ENCODE results near the gene CCDC33.

DNA sequence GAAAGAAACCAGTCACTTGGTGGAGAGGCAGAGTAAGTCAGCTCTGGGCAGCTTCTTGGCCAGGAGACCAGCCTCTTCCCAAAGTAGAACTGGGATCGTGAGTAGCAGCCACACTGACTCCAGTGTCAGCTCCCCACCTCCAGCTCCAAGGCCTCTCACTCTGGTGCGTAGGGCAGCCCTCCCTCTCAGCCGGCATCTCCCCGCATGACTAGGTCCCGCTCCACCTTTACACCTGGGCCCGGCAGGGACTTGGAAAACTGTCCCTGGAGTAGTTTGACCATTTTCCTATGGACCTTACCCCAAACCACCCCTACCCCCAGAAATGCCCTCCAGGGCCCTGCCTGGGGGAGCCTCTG is 36.9 kb upstream of the CCDC33 start:
- TF ChIP-seq, protein P1, sequence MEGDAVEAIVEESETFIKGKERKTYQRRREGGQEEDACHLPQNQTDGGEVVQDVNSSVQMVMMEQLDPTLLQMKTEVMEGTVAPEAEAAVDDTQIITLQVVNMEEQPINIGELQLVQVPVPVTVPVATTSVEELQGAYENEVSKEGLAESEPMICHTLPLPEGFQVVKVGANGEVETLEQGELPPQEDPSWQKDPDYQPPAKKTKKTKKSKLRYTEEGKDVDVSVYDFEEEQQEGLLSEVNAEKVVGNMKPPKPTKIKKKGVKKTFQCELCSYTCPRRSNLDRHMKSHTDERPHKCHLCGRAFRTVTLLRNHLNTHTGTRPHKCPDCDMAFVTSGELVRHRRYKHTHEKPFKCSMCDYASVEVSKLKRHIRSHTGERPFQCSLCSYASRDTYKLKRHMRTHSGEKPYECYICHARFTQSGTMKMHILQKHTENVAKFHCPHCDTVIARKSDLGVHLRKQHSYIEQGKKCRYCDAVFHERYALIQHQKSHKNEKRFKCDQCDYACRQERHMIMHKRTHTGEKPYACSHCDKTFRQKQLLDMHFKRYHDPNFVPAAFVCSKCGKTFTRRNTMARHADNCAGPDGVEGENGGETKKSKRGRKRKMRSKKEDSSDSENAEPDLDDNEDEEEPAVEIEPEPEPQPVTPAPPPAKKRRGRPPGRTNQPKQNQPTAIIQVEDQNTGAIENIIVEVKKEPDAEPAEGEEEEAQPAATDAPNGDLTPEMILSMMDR (IDR thresholded peaks at IDR 0.05) = no peak
- TF ChIP-seq, protein P2, sequence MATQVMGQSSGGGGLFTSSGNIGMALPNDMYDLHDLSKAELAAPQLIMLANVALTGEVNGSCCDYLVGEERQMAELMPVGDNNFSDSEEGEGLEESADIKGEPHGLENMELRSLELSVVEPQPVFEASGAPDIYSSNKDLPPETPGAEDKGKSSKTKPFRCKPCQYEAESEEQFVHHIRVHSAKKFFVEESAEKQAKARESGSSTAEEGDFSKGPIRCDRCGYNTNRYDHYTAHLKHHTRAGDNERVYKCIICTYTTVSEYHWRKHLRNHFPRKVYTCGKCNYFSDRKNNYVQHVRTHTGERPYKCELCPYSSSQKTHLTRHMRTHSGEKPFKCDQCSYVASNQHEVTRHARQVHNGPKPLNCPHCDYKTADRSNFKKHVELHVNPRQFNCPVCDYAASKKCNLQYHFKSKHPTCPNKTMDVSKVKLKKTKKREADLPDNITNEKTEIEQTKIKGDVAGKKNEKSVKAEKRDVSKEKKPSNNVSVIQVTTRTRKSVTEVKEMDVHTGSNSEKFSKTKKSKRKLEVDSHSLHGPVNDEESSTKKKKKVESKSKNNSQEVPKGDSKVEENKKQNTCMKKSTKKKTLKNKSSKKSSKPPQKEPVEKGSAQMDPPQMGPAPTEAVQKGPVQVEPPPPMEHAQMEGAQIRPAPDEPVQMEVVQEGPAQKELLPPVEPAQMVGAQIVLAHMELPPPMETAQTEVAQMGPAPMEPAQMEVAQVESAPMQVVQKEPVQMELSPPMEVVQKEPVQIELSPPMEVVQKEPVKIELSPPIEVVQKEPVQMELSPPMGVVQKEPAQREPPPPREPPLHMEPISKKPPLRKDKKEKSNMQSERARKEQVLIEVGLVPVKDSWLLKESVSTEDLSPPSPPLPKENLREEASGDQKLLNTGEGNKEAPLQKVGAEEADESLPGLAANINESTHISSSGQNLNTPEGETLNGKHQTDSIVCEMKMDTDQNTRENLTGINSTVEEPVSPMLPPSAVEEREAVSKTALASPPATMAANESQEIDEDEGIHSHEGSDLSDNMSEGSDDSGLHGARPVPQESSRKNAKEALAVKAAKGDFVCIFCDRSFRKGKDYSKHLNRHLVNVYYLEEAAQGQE (IDR thresholded peaks at IDR 0.05; ENCODE audit: insufficient read depth in 1 of 2, low read depth in 2 of 2, low read length in 1 of 2) = no peak

Data from Panc1 (cell line).